Panc1 (cell line): Measurements from ENCODE around the gene MTA3. TPM values are rescaled to one million over a fixed set of nuclear protein-coding genes. Genes with fewer than 3 reads are reported as not detected.
"Not testable (repeated sequence)": the region's sequence is repeated elsewhere in the genome, so short reads cannot be mapped to it uniquely, and the experiment has no call there.

Experiments
- ATAC-seq: fragments of 200-7000 bp; cut with Tn5 transposase; 2 replicates; pipeline ENCODE4 v1.9.1; 2020; ENCODE audit warnings: mild to moderate bottlenecking, moderate library complexity
- BruUV-seq: library from RNA; stranded (reverse); fragments of 400-500 nt; replicated peaks from 2 replicates; lab custom pipeline; 2021; lab: Mats Ljungman, UMichigan
- CTCF ChIA-PET: fragments of 300-600 bp; sonication (Branson Sonifier 250); formaldehyde crosslinking; loops from one replicate; lab custom pipeline; 2022; ENCODE audit warnings: antibody characterized with exemption; lab: Charles Lee
- POLR2A ChIA-PET: fragments of 300-600 bp; sonication (Branson Sonifier 250); formaldehyde crosslinking; loops from one replicate; lab custom pipeline; 2022; ENCODE audit warnings: antibody characterized with exemption; lab: Charles Lee
- DNase-seq: peaks from one replicate; pipeline ENCODE4 v3.0.0-alpha.2; 2010; ENCODE audit warnings: low read depth, low spot score
- H3K27ac ChIP-seq: 2 replicates; pipeline ENCODE4 v1.5.1; 2011; ENCODE audit warnings: mild to moderate bottlenecking, low read length, inconsistent platforms
- H3K27me3 ChIP-seq: fragments of 200-500 bp; sonication (Bioruptor generic); 2 replicates; pipeline ENCODE4 v1.6.0; 2014; ENCODE audit warnings: low read length, inconsistent platforms; ENCODE audit not compliant: control insufficient read depth, insufficient read depth
- H3K36me3 ChIP-seq: fragments of 200-500 bp; sonication (Bioruptor generic); 2 replicates; pipeline ENCODE4 v1.5.1; 2014; ENCODE audit warnings: inconsistent platforms, mild to moderate bottlenecking, low read length, moderate library complexity; ENCODE audit not compliant: control insufficient read depth, insufficient read depth
- H3K4me1 ChIP-seq: 2 replicates; pipeline ENCODE4 v1.5.1; 2011; ENCODE audit warnings: inconsistent platforms, mild to moderate bottlenecking, low read length, moderate library complexity; ENCODE audit not compliant: control insufficient read depth, insufficient read depth
- H3K4me3 ChIP-seq, 2 experiments: 2 replicates each; pipeline ENCODE4 v1.5.1; 2011 to 2012; ENCODE audit warnings: low read depth in 2 of 2, low read length in 2 of 2, mild to moderate bottlenecking in 2 of 2, inconsistent platforms in 1 of 2, moderate library complexity in 1 of 2
- H3K9me3 ChIP-seq: fragments of 200-500 bp; sonication (Bioruptor generic); 2 replicates; pipeline ENCODE4 v1.5.1; 2014; ENCODE audit warnings: low read depth, mild to moderate bottlenecking, inconsistent platforms, low read length, moderate library complexity; ENCODE audit not compliant: control insufficient read depth, insufficient read depth
- CTCF ChIP-seq: fragments of 450-650 bp; IDR thresholded peaks from 2 replicates; pipeline ENCODE4 v1.5.1; 2017; ENCODE audit warnings: mild to moderate bottlenecking
- POLR2AphosphoS5 ChIP-seq: IDR thresholded peaks from 2 replicates; pipeline ENCODE4 v1.6.1; 2012; ENCODE audit warnings: mild to moderate bottlenecking, low read depth, low read length, moderate library complexity
- REST ChIP-seq, 2 experiments: IDR thresholded peaks; 2 replicates each; pipeline ENCODE4 v1.6.1; 2011 to 2012; ENCODE audit warnings: low read depth in 2 of 2, control low read depth in 1 of 2, low read length in 1 of 2, mild to moderate bottlenecking in 1 of 2, moderate library complexity in 1 of 2; ENCODE audit not compliant: insufficient read depth in 1 of 2
- SIN3A ChIP-seq: IDR thresholded peaks from 2 replicates; pipeline ENCODE4 v1.6.1; 2012; ENCODE audit warnings: low read depth, mild to moderate bottlenecking, low read length, moderate library complexity, borderline replicate concordance; ENCODE audit not compliant: insufficient read depth
- TCF7L2 ChIP-seq: IDR thresholded peaks from 2 replicates; pipeline ENCODE4 v1.6.1; 2011; ENCODE audit warnings: mild to moderate bottlenecking, low read depth, low read length, inconsistent platforms
- in situ Hi-C: cut with HindIII; loops from 2 replicates; pipeline ENCODE4 v1.10.0; 2016; ENCODE audit warnings: low sequenced_read_pairs, low pct_unique_long_range_greater_than_20kb
- intact Hi-C: fragments of 100-400 bp; cut with micrococcal nuclease; formaldehyde crosslinking; loops from one replicate; pipeline ENCODE4 v1.10.0; 2022; ENCODE audit not compliant: unreplicated experiment
- total RNA-seq: library from RNA; stranded (reverse); gene quantifications from one replicate; pipeline ENCODE4 v1.2.1, GENCODE V29; 2021; ENCODE audit not compliant: unreplicated experiment

MTA3 gene
- total RNA-seq, 1 experiment from 2014 or later: 65.6 TPM

GRCh38 chr2:42601076-42601475, 32.6 kb downstream of the MTA3 start:
- ChIA-PET POLR2A (interaction anchor here (0.9 kb wide), 1 partner anchor 219 kb away, joined by 3 read pairs; no protein-coding TSS in a partner anchor), CTCF (no interaction called here)
- no TSS peak for BruUV-seq
- TF ChIP-seq POLR2AphosphoS5: no peak
- no peak for TF ChIP-seq TCF7L2
- ATAC-seq (no peak), DNase-seq (no peak)
- H3K27ac ChIP-seq: no peak overlapping the region
- no peak overlapping the region for H3K4me3 ChIP-seq
- intact Hi-C loops (no loop called here), in situ Hi-C loops (no loop called here)
- no peaks in the 10 kb centered on the region for H3K4me1 ChIP-seq
- H3K36me3 ChIP-seq: no peaks in the 10 kb centered on the region
- H3K9me3 ChIP-seq: no peaks in the 10 kb centered on the region
- H3K27me3 ChIP-seq: no peaks in the 10 kb centered on the region

- Histone ChIP-seq H3K36me3 (no peaks in the 10 kb centered on the region), H3K4me1 (no peaks in the 10 kb centered on the region), H3K27me3 (no peaks in the 10 kb centered on the region), H3K27ac (no peak overlapping the region), H3K9me3 (no peaks in the 10 kb centered on the region), H3K4me3 (no peak overlapping the region)
- in situ Hi-C loops: no loop called here
- ChIA-PET POLR2A (interaction anchor here (0.7 to 0.9 kb wide), 2 partner anchors 9 to 469 kb away, joined by 3 read pairs; no protein-coding TSS in a partner anchor), CTCF (no interaction called here)
- TF ChIP-seq SIN3A (no peak), REST (IDR thresholded peaks at IDR 0.05; ENCODE audit: insufficient read depth in 1 of 2, low read depth in 2 of 2, low read length in 1 of 2) (no peak), POLR2AphosphoS5 (no peak)
- ATAC-seq: no peak
- intact Hi-C loops: no loop called here
- no TSS peak for BruUV-seq
- no peak for DNase-seq
These were observed 33.9 kb downstream of the MTA3 start for GRCh38 chr2:42602218-42602875.

GRCh38 chr2:42602876-42603219, 34.4 kb downstream of the MTA3 start:
- Histone ChIP-seq H3K27ac (no peak overlapping the region), H3K4me3 (no peak overlapping the region), H3K9me3 (no peaks in the 10 kb centered on the region), H3K36me3 (no peaks in the 10 kb centered on the region), H3K4me1 (no peaks in the 10 kb centered on the region), H3K27me3 (no peaks in the 10 kb centered on the region)
- in situ Hi-C loops: no loop called here
- BruUV-seq: TSS peak; percentile 80
- CTCF ChIA-PET: no interaction called here
- no peak for ATAC-seq
- DNase-seq: no peak
- POLR2A ChIA-PET: interaction anchor here (0.7 to 0.9 kb wide), 3 partner anchors 10 to 469 kb away, joined by 3 to 10 read pairs (median 3); no protein-coding TSS in a partner anchor
- TF ChIP-seq SIN3A (no peak), TCF7L2 (no peak), POLR2AphosphoS5 (no peak), REST (IDR thresholded peaks at IDR 0.05; ENCODE audit: insufficient read depth in 1 of 2, low read depth in 2 of 2, low read length in 1 of 2) (no peak), CTCF (no peak)
- intact Hi-C loops: no loop called here

GRCh38 chr2:42604341-42604867, 36.0 kb downstream of the MTA3 start:
- BruUV-seq, DNase-seq, intact Hi-C loops, CTCF ChIA-PET, H3K9me3 ChIP-seq, H3K27ac ChIP-seq, H3K36me3 ChIP-seq, H3K27me3 ChIP-seq, ATAC-seq, H3K4me1 ChIP-seq, POLR2A ChIA-PET, in situ Hi-C loops, H3K4me3 ChIP-seq: not testable (repeated sequence)
